ENCODE data around the gene POU2AF2.
A peak's percentile ranks its signal among the peaks of the same experiment; 100 is the strongest.
"Not testable (repeated sequence)": the region's sequence is repeated elsewhere in the genome, so short reads cannot be mapped to it uniquely, and the experiment has no call there.

The POU2AF2 gene

GRCh38 chr11:111253630-111254029, 8.1 kb downstream of the POU2AF2 start:
- FAIRE-seq (peak; percentile 5), DNase-seq (ENCODE audit: low spot score) (no peak)

- DNase-seq (ENCODE audit: low spot score), result no peak
- no peak for FAIRE-seq
These were observed 12.5 kb downstream of the POU2AF2 start for GRCh38 chr11:111258046-111258445.

GRCh38 chr11:111259896-111260295, 14.4 kb downstream of the POU2AF2 start:
- FAIRE-seq, result peak; percentile 46
- peak; percentile 37 for DNase-seq (ENCODE audit: low spot score)

GRCh38 chr11:111260811-111261210, 15.3 kb downstream of the POU2AF2 start:
- no peak for FAIRE-seq

GRCh38 chr11:111264646-111265045, 19.1 kb downstream of the POU2AF2 start:
- DNase-seq (ENCODE audit: low spot score) (no peak), FAIRE-seq (no peak)

More at GRCh38 chr11:111260811-111261210, 15.3 kb downstream of the POU2AF2 start:
- no peak for DNase-seq (ENCODE audit: low spot score)

DNA sequence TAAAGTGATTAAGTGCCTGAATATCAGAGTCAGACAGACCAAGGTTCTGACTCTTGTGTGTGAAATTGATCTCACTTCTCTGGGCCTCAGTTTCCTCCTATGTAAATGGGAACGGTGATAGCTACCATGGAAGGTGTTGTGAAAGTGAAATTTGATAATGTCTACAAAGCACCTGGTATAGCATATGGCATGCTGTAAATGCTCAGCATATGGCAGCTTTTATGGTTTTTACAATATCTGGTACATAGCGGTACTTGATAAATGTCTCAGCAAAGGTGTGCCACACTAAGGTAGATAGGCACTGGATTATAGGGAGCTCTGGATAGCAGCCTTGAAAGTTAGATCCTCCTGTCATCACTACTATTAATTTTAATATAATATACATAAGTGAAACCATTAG, 19.9 kb downstream of the POU2AF2 start:
- DNase-seq (ENCODE audit: low spot score) (no peak), FAIRE-seq (no peak)

GRCh38 chr11:111268303-111268702, 22.8 kb downstream of the POU2AF2 start:
- not testable (repeated sequence) for DNase-seq (ENCODE audit: low spot score); FAIRE-seq

GRCh38 chr11:111269146-111269868, 23.8 kb downstream of the POU2AF2 start:
- no peak for FAIRE-seq
- DNase-seq (ENCODE audit: low spot score), result no peak

GRCh38 chr11:111272420-111272819, 26.9 kb downstream of the POU2AF2 start:
- FAIRE-seq (no peak), DNase-seq (ENCODE audit: low spot score) (no peak)

DNA sequence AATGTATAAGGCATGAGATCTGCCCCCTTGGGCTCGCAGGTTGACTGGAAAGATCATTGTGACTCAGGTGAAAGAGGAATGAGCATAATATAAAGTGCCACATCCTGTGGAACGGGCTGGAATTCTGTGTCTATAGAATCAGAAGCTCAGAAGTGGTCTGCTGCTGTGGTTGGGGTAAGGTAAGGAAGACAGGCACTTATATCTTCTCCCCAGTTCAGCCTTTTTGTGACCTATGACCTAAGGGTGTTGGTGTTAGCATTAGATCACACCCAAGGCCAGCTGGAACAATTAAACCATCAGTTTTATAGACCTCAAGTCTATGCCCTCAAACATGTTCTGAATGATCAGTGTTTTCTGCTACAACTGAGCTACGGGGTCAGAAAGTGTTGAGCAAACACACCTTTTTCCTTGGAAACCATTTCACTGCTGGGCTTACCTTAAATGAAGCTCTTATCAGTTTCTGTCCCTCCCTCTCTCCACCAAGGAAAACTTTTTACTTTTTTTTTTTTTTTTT, 37.1 kb downstream of the POU2AF2 start:
- no peak for FAIRE-seq
- DNase-seq (ENCODE audit: low spot score), result no peak

DNA sequence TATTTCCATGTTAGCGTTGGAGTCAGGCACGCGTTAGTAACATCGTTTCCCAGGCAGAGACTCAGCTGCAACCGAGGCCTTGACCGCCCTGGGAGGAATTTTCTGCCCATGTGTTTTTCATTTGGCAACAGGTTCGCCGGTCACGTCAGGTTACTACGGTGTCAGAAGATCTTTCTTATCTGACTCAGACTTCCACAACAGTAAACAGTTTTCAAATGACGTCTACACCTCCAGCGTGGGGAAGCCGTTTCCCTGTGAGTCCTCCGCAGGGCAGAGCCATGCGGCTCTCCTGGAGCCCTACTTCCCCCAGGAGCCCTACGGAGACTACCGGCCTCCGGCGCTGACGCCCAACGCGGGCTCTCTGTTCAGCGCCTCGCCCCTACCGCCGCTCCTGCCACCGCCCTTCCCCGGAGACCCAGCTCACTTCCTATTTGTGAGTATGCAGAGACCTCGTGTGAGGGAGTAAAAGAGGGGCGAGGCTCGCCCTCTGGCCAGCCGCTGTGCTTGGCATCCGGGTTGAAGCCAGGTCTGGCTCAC, 38.5 kb downstream of the POU2AF2 start:
- FAIRE-seq (peak; percentile 9), DNase-seq (ENCODE audit: low spot score) (no peak)

- FAIRE-seq, result no peak
- DNase-seq (ENCODE audit: low spot score), result no peak
These were observed 39.9 kb downstream of the POU2AF2 start for GRCh38 chr11:111285189-111286091.

GRCh38 chr11:111291764-111292163, 46.2 kb downstream of the POU2AF2 start:
- no peak for FAIRE-seq
- DNase-seq (ENCODE audit: low spot score), result no peak

DNA sequence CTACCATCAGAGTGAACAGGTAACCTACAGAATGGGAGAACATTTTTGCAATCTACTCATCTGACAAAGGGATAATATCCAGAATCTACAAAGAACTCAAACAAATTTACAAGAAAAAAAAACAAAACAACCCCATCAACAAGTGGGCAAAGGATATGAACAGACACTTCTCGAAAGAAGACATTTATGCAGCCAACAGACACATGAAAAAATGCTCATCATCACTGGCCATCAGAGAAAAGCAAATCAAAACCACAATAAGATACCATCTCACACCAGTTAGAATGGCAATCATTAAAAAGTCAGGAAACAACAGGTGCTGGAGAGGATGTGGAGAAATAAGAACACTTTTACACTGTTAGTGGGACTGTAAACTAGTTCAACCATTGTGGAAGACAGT, 46.9 kb downstream of the POU2AF2 start:
- not testable (repeated sequence) for FAIRE-seq; DNase-seq (ENCODE audit: low spot score)

- no peak for DNase-seq (ENCODE audit: low spot score)
- FAIRE-seq, result no peak
These were observed 50.7 kb downstream of the POU2AF2 start for GRCh38 chr11:111296196-111296595.

- DNase-seq (ENCODE audit: low spot score) (no peak), FAIRE-seq (no peak)
These were observed 52.2 kb downstream of the POU2AF2 start for GRCh38 chr11:111297696-111298095.

GRCh38 chr11:111298413-111299100, 53.0 kb downstream of the POU2AF2 start, which contains the start of gene POU2AF3:
TSS of gene POU2AF3 (plus strand) at chr11:111298546. CDS start at chr11:111298582, 36 bp downstream.
- FAIRE-seq (no peak), DNase-seq (ENCODE audit: low spot score) (no peak)

- DNase-seq (ENCODE audit: low spot score) (peak; percentile 90), FAIRE-seq (peak; percentile 98)
These were observed 53.8 kb downstream of the POU2AF2 start for GRCh38 chr11:111299101-111300026.

GRCh38 chr11:111300569-111300968, 55.0 kb downstream of the POU2AF2 start:
- FAIRE-seq, result no peak
- DNase-seq (ENCODE audit: low spot score), result no peak

Data from urothelium cell line (cell line).